ENCODE data around the gene CLEC16A. TPM values are rescaled to one million over a fixed set of nuclear protein-coding genes. Genes with fewer than 3 reads are reported as not detected.

The CLEC16A gene
- total and polyA plus RNA-seq, 9 of the 15 experiments (the other 6 are each of a cell fraction or from before 2014, with no cell fraction given) = 1.00 to 22.3 (median 10.0) TPM

DNA sequence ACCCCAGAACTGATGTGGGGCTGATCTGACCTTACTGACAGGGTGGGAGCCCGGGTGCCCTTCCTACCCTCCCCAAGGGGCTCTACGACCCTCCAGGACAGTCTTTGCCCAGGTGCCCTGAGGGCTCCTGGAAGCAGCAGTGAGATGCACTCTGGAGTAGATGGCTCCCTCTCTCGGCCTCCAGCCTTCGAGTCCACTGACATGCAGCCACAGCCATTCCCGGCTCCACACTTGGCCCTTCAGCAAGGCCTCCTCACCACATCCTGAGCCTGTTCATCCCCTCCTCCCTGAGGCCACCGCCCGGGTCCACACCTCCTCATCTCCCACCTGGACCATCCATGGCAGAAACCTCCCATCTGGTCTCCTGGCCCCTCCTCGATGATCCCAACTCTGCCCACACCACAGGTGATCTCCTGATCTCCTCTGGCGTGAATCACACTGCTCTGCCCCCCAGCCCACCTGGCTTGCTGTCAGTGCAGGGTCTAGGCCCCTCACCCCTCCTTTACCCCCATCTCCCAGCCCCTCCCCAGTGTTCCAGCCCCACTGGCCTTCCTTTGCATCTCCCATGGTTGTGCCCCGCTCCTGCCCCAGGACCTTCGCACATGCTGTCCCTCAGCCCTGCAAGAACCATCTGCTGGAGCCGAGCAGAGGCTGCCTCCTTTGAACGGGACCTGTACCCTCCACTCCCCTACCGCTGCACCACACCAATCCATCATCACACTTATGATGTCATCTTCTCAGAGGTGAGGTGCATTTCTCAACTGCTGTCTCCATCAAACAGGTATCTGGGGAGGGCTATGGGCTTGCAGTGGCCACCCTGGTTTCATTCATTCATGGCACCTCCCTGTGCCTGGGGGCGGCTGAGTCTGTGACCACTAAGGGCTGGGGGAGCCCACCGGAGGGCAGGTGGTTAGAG lies 267.0 kb downstream of the CLEC16A start (continued):
- TF ChIP-seq, protein P1, sequence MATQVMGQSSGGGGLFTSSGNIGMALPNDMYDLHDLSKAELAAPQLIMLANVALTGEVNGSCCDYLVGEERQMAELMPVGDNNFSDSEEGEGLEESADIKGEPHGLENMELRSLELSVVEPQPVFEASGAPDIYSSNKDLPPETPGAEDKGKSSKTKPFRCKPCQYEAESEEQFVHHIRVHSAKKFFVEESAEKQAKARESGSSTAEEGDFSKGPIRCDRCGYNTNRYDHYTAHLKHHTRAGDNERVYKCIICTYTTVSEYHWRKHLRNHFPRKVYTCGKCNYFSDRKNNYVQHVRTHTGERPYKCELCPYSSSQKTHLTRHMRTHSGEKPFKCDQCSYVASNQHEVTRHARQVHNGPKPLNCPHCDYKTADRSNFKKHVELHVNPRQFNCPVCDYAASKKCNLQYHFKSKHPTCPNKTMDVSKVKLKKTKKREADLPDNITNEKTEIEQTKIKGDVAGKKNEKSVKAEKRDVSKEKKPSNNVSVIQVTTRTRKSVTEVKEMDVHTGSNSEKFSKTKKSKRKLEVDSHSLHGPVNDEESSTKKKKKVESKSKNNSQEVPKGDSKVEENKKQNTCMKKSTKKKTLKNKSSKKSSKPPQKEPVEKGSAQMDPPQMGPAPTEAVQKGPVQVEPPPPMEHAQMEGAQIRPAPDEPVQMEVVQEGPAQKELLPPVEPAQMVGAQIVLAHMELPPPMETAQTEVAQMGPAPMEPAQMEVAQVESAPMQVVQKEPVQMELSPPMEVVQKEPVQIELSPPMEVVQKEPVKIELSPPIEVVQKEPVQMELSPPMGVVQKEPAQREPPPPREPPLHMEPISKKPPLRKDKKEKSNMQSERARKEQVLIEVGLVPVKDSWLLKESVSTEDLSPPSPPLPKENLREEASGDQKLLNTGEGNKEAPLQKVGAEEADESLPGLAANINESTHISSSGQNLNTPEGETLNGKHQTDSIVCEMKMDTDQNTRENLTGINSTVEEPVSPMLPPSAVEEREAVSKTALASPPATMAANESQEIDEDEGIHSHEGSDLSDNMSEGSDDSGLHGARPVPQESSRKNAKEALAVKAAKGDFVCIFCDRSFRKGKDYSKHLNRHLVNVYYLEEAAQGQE (IDR thresholded peaks at IDR 0.05; ENCODE audit: borderline replicate concordance) = peak; percentile 24; the same call in 1 of the 2 replicates
- TF ChIP-seq, protein P1 (CRISPR knock-in tag; IDR thresholded peaks at IDR 0.05; ENCODE audit: low read depth) = no peak
- peak; percentile 60; the same call in 1 of the 2 replicates for TF ChIP-seq SMARCA5 (IDR thresholded peaks at IDR 0.05)
- TF ChIP-seq, protein P2, sequence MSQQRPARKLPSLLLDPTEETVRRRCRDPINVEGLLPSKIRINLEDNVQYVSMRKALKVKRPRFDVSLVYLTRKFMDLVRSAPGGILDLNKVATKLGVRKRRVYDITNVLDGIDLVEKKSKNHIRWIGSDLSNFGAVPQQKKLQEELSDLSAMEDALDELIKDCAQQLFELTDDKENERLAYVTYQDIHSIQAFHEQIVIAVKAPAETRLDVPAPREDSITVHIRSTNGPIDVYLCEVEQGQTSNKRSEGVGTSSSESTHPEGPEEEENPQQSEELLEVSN (IDR thresholded peaks at IDR 0.05; ENCODE audit: borderline replicate concordance in 1 of 2, extremely low read depth in 1 of 2, insufficient read depth in 1 of 2, insufficient read length in 1 of 2, low read depth in 1 of 2, low read length in 1 of 2, poor library complexity in 1 of 2, severe bottlenecking in 1 of 2) = peak in 1 of 2 experiments; percentile 21
- peak; percentile 37 for TF ChIP-seq RBM25 (IDR thresholded peaks at IDR 0.05; ENCODE audit: low read depth, low read length, severe bottlenecking)

Measured in K562 (cell line).